Gastrocnemius medialis (tissue), 4 donors: ENCODE results near the gene MARCO. TPM values are rescaled to one million over a fixed set of nuclear protein-coding genes. Genes with fewer than 3 reads are reported as not detected.

Experiments
- ATAC-seq, 2 donors: fragments of 150-250 bp; one replicate each; pipeline ENCODE4 v1.9.1; 2016
- DNase-seq, 2 donors: peaks; one replicate each; pipeline ENCODE4 v3.0.0-alpha.2; 2019
- H3K27ac ChIP-seq, 4 donors: fragments of 200-600 bp; sonication (generic); 1 replicate in 1 of 4; 2 replicates in 3 of 4; pipeline ENCODE4 v1.5.1; 2016 to 2018; ENCODE audit warnings: mild to moderate bottlenecking in 2 of 4, moderate library complexity in 1 of 4
- H3K27me3 ChIP-seq, 3 donors: fragments of 200-600 bp; sonication (generic) in 2 of 3; 1 replicate in 1 of 3; 2 replicates in 2 of 3; pipeline versions ENCODE4 v1.5.1 to v1.6.0; 2016 to 2019; ENCODE audit warnings: mild to moderate bottlenecking in 1 of 3, moderate library complexity in 1 of 3
- H3K36me3 ChIP-seq, 2 donors: fragments of 200-600 bp; sonication (generic) in 1 of 2; one replicate each; pipeline ENCODE4 v1.5.1; 2017 to 2018
- H3K4me1 ChIP-seq, 2 donors: fragments of 200-600 bp; sonication (generic) in 1 of 2; one replicate each; pipeline ENCODE4 v1.5.1; 2016 to 2017; ENCODE audit warnings: mild to moderate bottlenecking in 2 of 2
- H3K4me3 ChIP-seq, 4 donors: fragments of 200-600 bp; sonication (generic) in 3 of 4; 1 replicate in 1 of 4; 2 replicates in 3 of 4; pipeline ENCODE4 v1.5.1; 2016 to 2019; ENCODE audit warnings: mild to moderate bottlenecking in 2 of 4
- H3K9me3 ChIP-seq, 3 donors: fragments of 200-600 bp; sonication (generic) in 2 of 3; 1 replicate in 1 of 3; 2 replicates in 2 of 3; pipeline ENCODE4 v1.5.1; 2016 to 2019
- CTCF ChIP-seq, 5 experiments: fragments of 450-650 bp in 3 of 5; fragments of 200-600 bp in 2 of 5; sonication (generic) in 2 of 5; IDR thresholded peaks in 4 of 5; conservative IDR thresholded peaks in 1 of 5; 1 replicate in 4 of 5; 2 replicates in 1 of 5; pipeline ENCODE4 v1.5.1; 2016 to 2019; ENCODE audit warnings: antibody characterized with exemption in 5 of 5, mild to moderate bottlenecking in 3 of 5, moderate library complexity in 3 of 5
- POLR2A ChIP-seq, 2 donors: fragments of 450-650 bp; IDR thresholded peaks; one replicate each; pipeline ENCODE4 v1.6.1; 2017; ENCODE audit warnings: antibody characterized with exemption in 2 of 2, mild to moderate bottlenecking in 2 of 2, moderate library complexity in 2 of 2
- in situ Hi-C, 4 donors: fragments of 200-750 bp; cut with MboI; loops; one replicate each; pipeline versions ENCODE4 v1.15.0 to v1.8.0; 2017; ENCODE audit warnings: low sequenced_read_pairs in 4 of 4
- intact Hi-C: fragments of 100-400 bp; cut with DNase I; formaldehyde crosslinking; loops from one replicate; pipeline ENCODE4 v1.15.1; 2023; ENCODE audit warnings: low total_unique reads
- total RNA-seq, 4 donors: library from RNA; depleted of rRNA; stranded (reverse); fragments of >200 nt; gene quantifications; one replicate each; pipeline versions ENCODE4 v1.1.0 to v1.2.3, GENCODE V29; 2016

The MARCO gene
- total RNA-seq, 4 donors from 2014 or later: 0.66 to 5.9 (median 2.6) TPM

GRCh38 chr2:118968042-118968441, 26.0 kb downstream of the MARCO start:
- ATAC-seq (no peak), DNase-seq (no peak)
- in situ Hi-C loops (no loop called here), intact Hi-C loops (no loop called here)
- Histone ChIP-seq H3K36me3 (no peaks in the 10 kb centered on the region), H3K27ac (no peak overlapping the region), H3K9me3 (no peaks in the 10 kb centered on the region), H3K4me3 (no peak overlapping the region), H3K4me1 (no peaks in the 10 kb centered on the region), H3K27me3 (no peaks in the 10 kb centered on the region)
- TF ChIP-seq CTCF (IDR thresholded peaks at IDR 0.05 in 4 of 5, conservative IDR thresholded peaks at IDR 0.05 in 1 of 5) (no peak), POLR2A (IDR thresholded peaks at IDR 0.05) (no peak)

DNA sequence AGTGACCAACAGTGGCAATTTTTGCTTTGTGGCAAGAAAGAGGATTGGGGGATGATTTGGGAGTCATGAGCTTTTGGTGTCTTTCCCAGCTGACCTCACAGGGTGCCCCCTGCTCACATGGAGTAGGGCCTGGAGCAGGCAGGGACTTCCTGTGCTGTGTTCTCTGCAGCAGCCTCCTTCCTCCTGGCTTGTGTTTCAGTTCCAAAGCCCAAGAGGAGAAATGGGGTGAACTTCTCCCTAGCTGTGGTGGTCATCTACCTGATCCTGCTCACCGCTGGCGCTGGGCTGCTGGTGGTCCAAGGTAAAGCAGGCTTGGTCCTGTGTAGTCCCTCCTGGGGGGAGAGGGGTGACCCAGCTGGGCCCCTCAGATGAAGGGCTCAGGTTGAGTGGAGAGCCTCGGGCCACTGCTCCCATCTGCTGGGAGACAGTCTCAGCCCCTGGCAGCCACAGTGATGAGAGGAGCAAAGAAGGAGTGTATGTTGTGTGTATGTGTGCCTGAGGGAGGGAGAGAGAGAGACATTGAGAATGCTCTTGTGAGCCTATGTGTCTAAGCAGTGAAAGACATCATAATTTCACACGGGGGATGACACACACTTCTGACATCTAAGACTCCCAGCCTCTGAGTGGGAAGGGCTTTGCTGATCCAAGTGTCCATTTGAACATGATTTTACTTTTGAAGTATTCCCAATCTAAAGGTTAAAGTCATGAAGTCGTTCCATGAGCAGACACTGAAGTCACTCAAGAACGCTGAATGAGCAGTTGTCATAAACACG, 27.2 kb downstream of the MARCO start:
- intact Hi-C loops: no loop called here
- ATAC-seq (no peak), DNase-seq (no peak)
- Histone ChIP-seq H3K4me3 (no peak overlapping the region), H3K27ac (no peak overlapping the region), H3K9me3 (no peaks in the 10 kb centered on the region), H3K4me1 (no peaks in the 10 kb centered on the region), H3K27me3 (no peaks in the 10 kb centered on the region), H3K36me3 (no peaks in the 10 kb centered on the region)
- in situ Hi-C loops: no loop called here
- no peak for TF ChIP-seq CTCF (IDR thresholded peaks at IDR 0.05 in 4 of 5, conservative IDR thresholded peaks at IDR 0.05 in 1 of 5)
- no peak for TF ChIP-seq POLR2A (IDR thresholded peaks at IDR 0.05)

DNA sequence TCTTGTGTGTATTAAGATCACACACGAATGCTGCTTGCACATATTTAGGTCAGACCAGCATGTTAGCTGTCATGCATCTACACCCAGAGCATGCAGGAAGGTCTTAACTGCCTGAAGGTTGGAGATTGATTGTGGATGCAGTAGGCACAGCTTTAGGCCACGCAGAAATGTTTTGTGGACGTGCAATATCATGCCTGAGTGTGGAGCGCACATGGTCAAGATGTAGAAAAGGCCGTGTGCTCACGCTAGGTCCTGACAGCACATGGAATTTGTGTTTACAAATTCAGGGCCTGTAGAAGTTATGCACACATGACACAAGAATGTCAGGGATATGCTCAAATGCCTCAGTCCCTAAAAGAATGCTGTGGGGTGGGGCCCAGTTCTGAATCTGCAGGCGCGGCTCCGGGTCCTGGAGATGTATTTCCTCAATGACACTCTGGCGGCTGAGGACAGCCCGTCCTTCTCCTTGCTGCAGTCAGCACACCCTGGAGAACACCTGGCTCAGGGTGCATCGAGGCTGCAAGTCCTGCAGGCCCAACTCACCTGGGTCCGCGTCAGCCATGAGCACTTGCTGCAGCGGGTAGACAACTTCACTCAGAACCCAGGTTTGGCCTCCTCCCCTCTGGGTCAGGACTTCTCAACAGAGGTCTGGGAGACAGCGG, 27.9 kb downstream of the MARCO start:
- no peak for DNase-seq
- ATAC-seq: no peak
- no peaks in the 10 kb centered on the region for H3K4me1 ChIP-seq
- no peaks in the 10 kb centered on the region for H3K9me3 ChIP-seq
- in situ Hi-C loops (no loop called here), intact Hi-C loops (no loop called here)
- no peaks in the 10 kb centered on the region for H3K36me3 ChIP-seq
- H3K27ac ChIP-seq: no peak overlapping the region
- no peak overlapping the region for H3K4me3 ChIP-seq
- no peaks in the 10 kb centered on the region for H3K27me3 ChIP-seq
- TF ChIP-seq CTCF (IDR thresholded peaks at IDR 0.05 in 4 of 5, conservative IDR thresholded peaks at IDR 0.05 in 1 of 5): no peak
- TF ChIP-seq POLR2A (IDR thresholded peaks at IDR 0.05): no peak

GRCh38 chr2:118970396-118971135, 28.6 kb downstream of the MARCO start:
- H3K27ac ChIP-seq: no peak overlapping the region
- no peaks in the 10 kb centered on the region for H3K36me3 ChIP-seq
- no peaks in the 10 kb centered on the region for H3K4me1 ChIP-seq
- H3K9me3 ChIP-seq: no peaks in the 10 kb centered on the region
- peak in 1 of 2 donors; percentile 41 for DNase-seq
- TF ChIP-seq CTCF (IDR thresholded peaks at IDR 0.05 in 4 of 5, conservative IDR thresholded peaks at IDR 0.05 in 1 of 5) (no peak), POLR2A (IDR thresholded peaks at IDR 0.05) (no peak)
- no peaks in the 10 kb centered on the region for H3K27me3 ChIP-seq
- ATAC-seq: peak in 1 of 2 donors; percentile 33
- H3K4me3 ChIP-seq: no peak overlapping the region
- intact Hi-C loops: no loop called here
- in situ Hi-C loops: no loop called here
